Heart right ventricle (tissue), 16 donors: ENCODE results near the gene EFNA1. TPM values are rescaled to one million over a fixed set of nuclear protein-coding genes. Genes with fewer than 3 reads are reported as not detected.
A peak's percentile ranks its signal among the peaks of the same experiment; 100 is the strongest.
"Not testable (repeated sequence)": the region's sequence is repeated elsewhere in the genome, so short reads cannot be mapped to it uniquely, and the experiment has no call there.

ENCODE experiments used
- ATAC-seq, 8 donors: fragments of 200-7000 bp; cut with Tn5 transposase; one replicate each; pipeline ENCODE4 v1.9.1; 2020; ENCODE audit warnings: mild to moderate bottlenecking in 8 of 8, moderate library complexity in 8 of 8, moderate number of reproducible peaks in 1 of 8
- DNase-seq, 2 donors: peaks; one replicate each; pipeline ENCODE4 v3.0.0-alpha.2; 2020
- H3K27ac ChIP-seq, 10 donors: fragments of 200-600 bp; sonication (generic) in 2 of 10; one replicate each; pipeline versions ENCODE4 v1.5.0 to v1.8.0; 2020 to 2022; ENCODE audit warnings: mild to moderate bottlenecking in 3 of 10
- H3K27me3 ChIP-seq, 7 donors: fragments of 200-600 bp; one replicate each; pipeline ENCODE4 v1.8.0; 2021 to 2022; ENCODE audit warnings: mild to moderate bottlenecking in 2 of 7
- H3K36me3 ChIP-seq, 9 donors: fragments of 200-600 bp; sonication (generic) in 1 of 9; one replicate each; pipeline versions ENCODE4 v1.5.0 to v1.8.0; 2020 to 2022; ENCODE audit warnings: mild to moderate bottlenecking in 2 of 9
- H3K4me1 ChIP-seq, 9 donors: fragments of 200-600 bp; sonication (generic) in 1 of 9; one replicate each; pipeline versions ENCODE4 v1.5.0 to v1.8.0; 2020 to 2022; ENCODE audit warnings: mild to moderate bottlenecking in 4 of 9
- H3K4me3 ChIP-seq, 10 donors: fragments of 200-600 bp; sonication (generic) in 2 of 10; one replicate each; pipeline versions ENCODE4 v1.5.0 to v1.8.0; 2020 to 2022; ENCODE audit warnings: mild to moderate bottlenecking in 7 of 10, moderate library complexity in 2 of 10
- H3K9me3 ChIP-seq, 11 donors: fragments of 200-600 bp in 10 of 11; sonication (generic) in 2 of 11; one replicate each; pipeline versions ENCODE4 v1.5.0 to v1.8.0; 2013 to 2022; ENCODE audit warnings: mild to moderate bottlenecking in 2 of 11, control low read depth in 1 of 11, moderate library complexity in 1 of 11
- WGBS, 2 donors: extraction: QIAGEN DNeasy Blood & Tissue Kit; methylation state at CpG; one replicate each; pipeline ENCODE4 v1.1.7; 2013; ENCODE audit warnings: inconsistent platforms in 1 of 2; 5-methylcytosine and 5-hydroxymethylcytosine counted together
- intact Hi-C, 10 donors: fragments of 100-400 bp; cut with DNase I; formaldehyde crosslinking; loops; one replicate each; pipeline versions ENCODE4 v1.11.1 to v1.14.2; 2022
- polyA plus RNA-seq, 2 donors: library from polyadenylated mRNA; stranded (reverse); fragments of 200-250 nt; gene quantifications; one replicate each; pipeline ENCODE4 v1.2.3, GENCODE V29; 2013
- total RNA-seq, 10 donors: library from RNA; stranded (reverse); fragmentation: NEBNext Ultra II Directional in 3 of 10; extraction: Animal tissue kit (Norgen Biotek cat#: 25700) in 3 of 10; gene quantifications; one replicate each; pipeline versions ENCODE4 v1.2.1 to v1.2.4, GENCODE V29; 2021 to 2023
- TF ChIP-seq, protein P1 (sequence below), 9 donors: fragments of 200-600 bp; sonication (generic) in 2 of 9; IDR thresholded peaks; one replicate each; pipeline versions ENCODE4 v1.5.0 to v1.8.0; 2021 to 2022; ENCODE audit warnings: antibody characterized with exemption in 9 of 9, mild to moderate bottlenecking in 5 of 9, moderate library complexity in 1 of 9
- donor health status: Arrhythmogenic right ventricular cardiomyopathy.
- donor health status: ischemic (EF 13 %, LVEDD 7.1; RV severe dilation, severe dysfunction).
- donor health status: healthy with polysubstance abuse.
- donor health status: DM: no; HTN: yes; CAD: no.
- donor health status: DM: no; HTN: no; CAD: no.
- donor health status: ischemic (EF 25% LVEDD 6.9; RV normal size, moderate dysfunction).
- donor health status: ischemic (EF 25% LVEDD 5.7; RV mildly dilated, moderate dysfunction).
- donor health status: healthy.
- donor health status: DM: yes; HTN: yes; CAD: no.
- donor health status: Ischemic cardiomyopathy.
- donor health status: ischemic (EF 35%, LVEDD 5.7; RV mildly dilated, moderate dysfunction).
- donor health status: nonischemic (EF 11% LVEDD 7.7; RV severe dilation, severe dysfunction).
- donor health status: DM: yes; HTN: yes; CAD: no.
- donor health status: PGD.
- donor health status: ischemic (EF 29% LVEDD 5.4; RV normal size, mild dysfunction).
- donor health status: nonischemic (EF 23%, LVEDD 6.1; RV moderate dilation, normal function).

The EFNA1 gene
- total and polyA plus RNA-seq, 12 donors, result 28.9 to 104 (median 37.2) TPM

- peak overlapping the region in 1 of 10 donors; percentile 87 for H3K27ac ChIP-seq
- peaks cover 8 to 33% (median 25%) of the 10 kb centered on the region in 9 donors for H3K4me1 ChIP-seq
- WGBS, 2 donors, result 98 to 99% methylated on average over 11 of the region's 11 CpGs
- H3K9me3 ChIP-seq, ATAC-seq, H3K4me3 ChIP-seq, DNase-seq: not testable (repeated sequence)
- peaks cover 0 to 12% (median 9%) of the 10 kb centered on the region in 9 donors for H3K36me3 ChIP-seq
- intact Hi-C loops, result loop anchor here in 4 of 10 donors (2.0 to 5.0 kb wide), 2 partner anchors 37 to 72 kb away; partner anchors contain the start of gene EFNA1 (in 3 of the 4)
- peaks cover 0 to 15% (median 0%) of the 10 kb centered on the region in 7 donors for H3K27me3 ChIP-seq
Measured at GRCh38 chr1:155164625-155165024, 36.9 kb downstream of the EFNA1 start.

GRCh38 chr1:155166051-155166470 lies 38.4 kb downstream of the EFNA1 start:
- Histone ChIP-seq H3K27me3 (peaks cover 0 to 15% (median 0%) of the 10 kb centered on the region in 7 donors), H3K9me3 (peaks cover 0 to 8% (median 0%) of the 10 kb centered on the region in 11 donors), H3K36me3 (peaks cover 0 to 26% (median 12%) of the 10 kb centered on the region in 9 donors), H3K4me1 (peaks cover 8 to 33% (median 25%) of the 10 kb centered on the region in 9 donors), H3K4me3 (peak overlapping the region in 4 of 10 donors; percentile 9 to 37 (median 28)), H3K27ac (peak overlapping the region; percentile 63 to 90 (median 82))
- ATAC-seq (peak in 2 of 8 donors; percentile 1 to 6), DNase-seq (peak in 1 of 2 donors; percentile 54)
- 27 to 55% methylated on average over 8 of the region's 8 CpGs for WGBS, 2 donors
- TF ChIP-seq, protein P1, sequence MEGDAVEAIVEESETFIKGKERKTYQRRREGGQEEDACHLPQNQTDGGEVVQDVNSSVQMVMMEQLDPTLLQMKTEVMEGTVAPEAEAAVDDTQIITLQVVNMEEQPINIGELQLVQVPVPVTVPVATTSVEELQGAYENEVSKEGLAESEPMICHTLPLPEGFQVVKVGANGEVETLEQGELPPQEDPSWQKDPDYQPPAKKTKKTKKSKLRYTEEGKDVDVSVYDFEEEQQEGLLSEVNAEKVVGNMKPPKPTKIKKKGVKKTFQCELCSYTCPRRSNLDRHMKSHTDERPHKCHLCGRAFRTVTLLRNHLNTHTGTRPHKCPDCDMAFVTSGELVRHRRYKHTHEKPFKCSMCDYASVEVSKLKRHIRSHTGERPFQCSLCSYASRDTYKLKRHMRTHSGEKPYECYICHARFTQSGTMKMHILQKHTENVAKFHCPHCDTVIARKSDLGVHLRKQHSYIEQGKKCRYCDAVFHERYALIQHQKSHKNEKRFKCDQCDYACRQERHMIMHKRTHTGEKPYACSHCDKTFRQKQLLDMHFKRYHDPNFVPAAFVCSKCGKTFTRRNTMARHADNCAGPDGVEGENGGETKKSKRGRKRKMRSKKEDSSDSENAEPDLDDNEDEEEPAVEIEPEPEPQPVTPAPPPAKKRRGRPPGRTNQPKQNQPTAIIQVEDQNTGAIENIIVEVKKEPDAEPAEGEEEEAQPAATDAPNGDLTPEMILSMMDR (IDR thresholded peaks at IDR 0.05), result no peak
- intact Hi-C loops, result loop anchor here in 9 of 10 donors (1.0 to 5.0 kb wide), 6 partner anchors 31 to 74 kb away; partner anchors contain the start of genes EFNA1 (in 3 of the 9) and SLC50A1 (in 1 of the 9)

GRCh38 chr1:155166471-155167165 lies 38.9 kb downstream of the EFNA1 start:
- Histone ChIP-seq H3K27me3 (peaks cover 0 to 15% (median 0%) of the 10 kb centered on the region in 7 donors), H3K4me3 (peak overlapping the region in 6 of 10 donors; percentile 2 to 37 (median 28)), H3K27ac (peak overlapping the region; percentile 63 to 90 (median 82)), H3K36me3 (peaks cover 0 to 32% (median 12%) of the 10 kb centered on the region in 9 donors), H3K4me1 (peaks cover 8 to 36% (median 26%) of the 10 kb centered on the region in 9 donors), H3K9me3 (peaks cover 0 to 8% (median 0%) of the 10 kb centered on the region in 11 donors)
- intact Hi-C loops, result loop anchor here in 9 of 10 donors (1.0 to 5.0 kb wide), 7 partner anchors 32 to 75 kb away; partner anchors contain the start of genes EFNA1 (in 3 of the 9) and SLC50A1 (in 1 of the 9)
- DNase-seq (peak; percentile 81 to 90), ATAC-seq (peak; percentile 74 to 90 (median 83))
- WGBS, 2 donors, result 22 to 31% methylated on average over 25 to 27 of the region's 27 CpGs
- TF ChIP-seq, protein P1 (IDR thresholded peaks at IDR 0.05), result no peak

GRCh38 chr1:155167166-155168104 lies 39.8 kb downstream of the EFNA1 start:
- peaks cover 0 to 15% (median 0%) of the 10 kb centered on the region in 7 donors for H3K27me3 ChIP-seq
- peaks cover 11 to 44% (median 34%) of the 10 kb centered on the region in 9 donors for H3K4me1 ChIP-seq
- H3K36me3 ChIP-seq, result peaks cover 0 to 35% (median 12%) of the 10 kb centered on the region in 9 donors
- WGBS, 2 donors, result 3 to 4% methylated on average over 28 of the region's 28 CpGs
- DNase-seq, result peak; percentile 90 to 93
- ATAC-seq, result peak; percentile 65 to 87 (median 78)
- TF ChIP-seq, protein P1 (IDR thresholded peaks at IDR 0.05), result peak; percentile 83 to 97 (median 89)
- H3K9me3 ChIP-seq, result peaks cover 0 to 8% (median 0%) of the 10 kb centered on the region in 11 donors
- intact Hi-C loops, result loop anchor here in 8 of 10 donors (1.0 to 5.0 kb wide), 6 partner anchors 33 to 76 kb away; partner anchors contain the start of genes EFNA1 (in 3 of the 8) and SLC50A1 (in 1 of the 8)
- H3K27ac ChIP-seq, result peak overlapping the region; percentile 63 to 90 (median 82)
- H3K4me3 ChIP-seq, result peak overlapping the region in 6 of 10 donors; percentile 2 to 37 (median 28)
